ENCODE results near the gene GYG1. TPM values are rescaled to one million over a fixed set of nuclear protein-coding genes. Genes with fewer than 3 reads are reported as not detected.

GYG1 gene
- total RNA-seq, 1 experiment from 2014 or later: 75.2 TPM

GRCh38 chr3:149015393-149015792 is 24.1 kb downstream of the GYG1 start:
- Histone ChIP-seq H3K4me1 (ENCODE audit: control insufficient read depth, insufficient read depth, low read length) (no peaks in the 10 kb centered on the region), H3K27ac (ENCODE audit: low read length) (no peak overlapping the region), H3K36me3 (ENCODE audit: control insufficient read depth, insufficient read depth, low read length) (peaks cover 8% of the 10 kb centered on the region), H3K4me3 (ENCODE audit: low read depth in 2 of 2, low read length in 2 of 2) (no peak overlapping the region), H3K9me3 (ENCODE audit: control insufficient read depth, insufficient read depth, low read depth, low read length) (no peaks in the 10 kb centered on the region), H3K27me3 (ENCODE audit: control insufficient read depth, insufficient read depth, low read length) (no peaks in the 10 kb centered on the region)
- CTCF ChIA-PET: no interaction called here
- POLR2A ChIA-PET: no interaction called here
- intact Hi-C loops (cut with micrococcal nuclease; ENCODE audit: unreplicated experiment): no loop called here
- BruUV-seq (replicated peaks): no TSS peak
- in situ Hi-C loops (cut with HindIII; ENCODE audit: low pct_unique_long_range_greater_than_20kb, low sequenced_read_pairs): no loop called here
- ATAC-seq: no peak
- no peak for DNase-seq (ENCODE audit: low read depth, low spot score)
- TF ChIP-seq TCF7L2 (IDR thresholded peaks at IDR 0.05; ENCODE audit: low read depth, low read length) (no peak), SIN3A (IDR thresholded peaks at IDR 0.05; ENCODE audit: borderline replicate concordance, insufficient read depth, low read depth, low read length) (no peak), POLR2AphosphoS5 (IDR thresholded peaks at IDR 0.05; ENCODE audit: low read depth, low read length) (no peak)
- TF ChIP-seq, protein P1, sequence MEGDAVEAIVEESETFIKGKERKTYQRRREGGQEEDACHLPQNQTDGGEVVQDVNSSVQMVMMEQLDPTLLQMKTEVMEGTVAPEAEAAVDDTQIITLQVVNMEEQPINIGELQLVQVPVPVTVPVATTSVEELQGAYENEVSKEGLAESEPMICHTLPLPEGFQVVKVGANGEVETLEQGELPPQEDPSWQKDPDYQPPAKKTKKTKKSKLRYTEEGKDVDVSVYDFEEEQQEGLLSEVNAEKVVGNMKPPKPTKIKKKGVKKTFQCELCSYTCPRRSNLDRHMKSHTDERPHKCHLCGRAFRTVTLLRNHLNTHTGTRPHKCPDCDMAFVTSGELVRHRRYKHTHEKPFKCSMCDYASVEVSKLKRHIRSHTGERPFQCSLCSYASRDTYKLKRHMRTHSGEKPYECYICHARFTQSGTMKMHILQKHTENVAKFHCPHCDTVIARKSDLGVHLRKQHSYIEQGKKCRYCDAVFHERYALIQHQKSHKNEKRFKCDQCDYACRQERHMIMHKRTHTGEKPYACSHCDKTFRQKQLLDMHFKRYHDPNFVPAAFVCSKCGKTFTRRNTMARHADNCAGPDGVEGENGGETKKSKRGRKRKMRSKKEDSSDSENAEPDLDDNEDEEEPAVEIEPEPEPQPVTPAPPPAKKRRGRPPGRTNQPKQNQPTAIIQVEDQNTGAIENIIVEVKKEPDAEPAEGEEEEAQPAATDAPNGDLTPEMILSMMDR (IDR thresholded peaks at IDR 0.05): no peak
- TF ChIP-seq, protein P2, sequence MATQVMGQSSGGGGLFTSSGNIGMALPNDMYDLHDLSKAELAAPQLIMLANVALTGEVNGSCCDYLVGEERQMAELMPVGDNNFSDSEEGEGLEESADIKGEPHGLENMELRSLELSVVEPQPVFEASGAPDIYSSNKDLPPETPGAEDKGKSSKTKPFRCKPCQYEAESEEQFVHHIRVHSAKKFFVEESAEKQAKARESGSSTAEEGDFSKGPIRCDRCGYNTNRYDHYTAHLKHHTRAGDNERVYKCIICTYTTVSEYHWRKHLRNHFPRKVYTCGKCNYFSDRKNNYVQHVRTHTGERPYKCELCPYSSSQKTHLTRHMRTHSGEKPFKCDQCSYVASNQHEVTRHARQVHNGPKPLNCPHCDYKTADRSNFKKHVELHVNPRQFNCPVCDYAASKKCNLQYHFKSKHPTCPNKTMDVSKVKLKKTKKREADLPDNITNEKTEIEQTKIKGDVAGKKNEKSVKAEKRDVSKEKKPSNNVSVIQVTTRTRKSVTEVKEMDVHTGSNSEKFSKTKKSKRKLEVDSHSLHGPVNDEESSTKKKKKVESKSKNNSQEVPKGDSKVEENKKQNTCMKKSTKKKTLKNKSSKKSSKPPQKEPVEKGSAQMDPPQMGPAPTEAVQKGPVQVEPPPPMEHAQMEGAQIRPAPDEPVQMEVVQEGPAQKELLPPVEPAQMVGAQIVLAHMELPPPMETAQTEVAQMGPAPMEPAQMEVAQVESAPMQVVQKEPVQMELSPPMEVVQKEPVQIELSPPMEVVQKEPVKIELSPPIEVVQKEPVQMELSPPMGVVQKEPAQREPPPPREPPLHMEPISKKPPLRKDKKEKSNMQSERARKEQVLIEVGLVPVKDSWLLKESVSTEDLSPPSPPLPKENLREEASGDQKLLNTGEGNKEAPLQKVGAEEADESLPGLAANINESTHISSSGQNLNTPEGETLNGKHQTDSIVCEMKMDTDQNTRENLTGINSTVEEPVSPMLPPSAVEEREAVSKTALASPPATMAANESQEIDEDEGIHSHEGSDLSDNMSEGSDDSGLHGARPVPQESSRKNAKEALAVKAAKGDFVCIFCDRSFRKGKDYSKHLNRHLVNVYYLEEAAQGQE (IDR thresholded peaks at IDR 0.05; ENCODE audit: insufficient read depth in 1 of 2, low read depth in 2 of 2, low read length in 1 of 2): no peak

- TF ChIP-seq TCF7L2 (IDR thresholded peaks at IDR 0.05; ENCODE audit: low read depth, low read length): no peak
- TF ChIP-seq SIN3A (IDR thresholded peaks at IDR 0.05; ENCODE audit: borderline replicate concordance, insufficient read depth, low read depth, low read length): no peak
- TF ChIP-seq, protein P2 (IDR thresholded peaks at IDR 0.05; ENCODE audit: insufficient read depth in 1 of 2, low read depth in 2 of 2, low read length in 1 of 2): no peak
- no peak for TF ChIP-seq POLR2AphosphoS5 (IDR thresholded peaks at IDR 0.05; ENCODE audit: low read depth, low read length)
- TF ChIP-seq, protein P1 (IDR thresholded peaks at IDR 0.05): no peak
- no peaks in the 10 kb centered on the region for H3K9me3 ChIP-seq (ENCODE audit: control insufficient read depth, insufficient read depth, low read depth, low read length)
- no peaks in the 10 kb centered on the region for H3K27me3 ChIP-seq (ENCODE audit: control insufficient read depth, insufficient read depth, low read length)
- POLR2A ChIA-PET: no interaction called here
- intact Hi-C loops (cut with micrococcal nuclease; ENCODE audit: unreplicated experiment): no loop called here
- no peaks in the 10 kb centered on the region for H3K4me1 ChIP-seq (ENCODE audit: control insufficient read depth, insufficient read depth, low read length)
- H3K27ac ChIP-seq (ENCODE audit: low read length): no peak overlapping the region
- BruUV-seq (replicated peaks): no TSS peak
- CTCF ChIA-PET: no interaction called here
- no peak overlapping the region for H3K4me3 ChIP-seq (ENCODE audit: low read depth in 2 of 2, low read length in 2 of 2)
- in situ Hi-C loops (cut with HindIII; ENCODE audit: low pct_unique_long_range_greater_than_20kb, low sequenced_read_pairs): no loop called here
- peaks cover 4% of the 10 kb centered on the region; the same call in 1 of the 2 replicates for H3K36me3 ChIP-seq (ENCODE audit: control insufficient read depth, insufficient read depth, low read length)
- DNase-seq (ENCODE audit: low read depth, low spot score): no peak
- 0 out of 2 replicates have a peak, but pooled peaks have one; percentile 50 for ATAC-seq
These were observed 24.9 kb downstream of the GYG1 start for GRCh38 chr3:149016242-149016641.

All from Panc1 (cell line).